Measurements from ENCODE around the gene CITED1. TPM values are rescaled to one million over a fixed set of nuclear protein-coding genes. Genes with fewer than 3 reads are reported as not detected.

The CITED1 gene
- total RNA-seq, 4 donors from 2014 or later: 3.2 to 4.5 TPM; not detected in 2

GRCh38 chrX:72346302-72346949 lies 40.7 kb upstream of the CITED1 start:
- TF ChIP-seq CTCF (IDR thresholded peaks at IDR 0.05; ENCODE audit: low read depth): no peak

GRCh38 chrX:72340626-72341025 lies 34.9 kb upstream of the CITED1 start:
- no peak for TF ChIP-seq CTCF (IDR thresholded peaks at IDR 0.05; ENCODE audit: low read depth)

GRCh38 chrX:72340041-72340440 lies 34.3 kb upstream of the CITED1 start:
- TF ChIP-seq CTCF (IDR thresholded peaks at IDR 0.05; ENCODE audit: low read depth): no peak

GRCh38 chrX:72330131-72330530 lies 24.4 kb upstream of the CITED1 start:
- TF ChIP-seq CTCF (IDR thresholded peaks at IDR 0.05; ENCODE audit: low read depth): no peak

- TF ChIP-seq CTCF (IDR thresholded peaks at IDR 0.05; ENCODE audit: low read depth): no peak
Measured at GRCh38 chrX:72326605-72327300, 21.0 kb upstream of the CITED1 start.

GRCh38 chrX:72317139-72317538 lies 11.4 kb upstream of the CITED1 start:
- TF ChIP-seq CTCF (IDR thresholded peaks at IDR 0.05; ENCODE audit: low read depth): no peak

GRCh38 chrX:72316408-72317110 lies 10.8 kb upstream of the CITED1 start:
- no peak for TF ChIP-seq CTCF (IDR thresholded peaks at IDR 0.05; ENCODE audit: low read depth)
